ENCODE results near the gene SORBS2. TPM values are rescaled to one million over a fixed set of nuclear protein-coding genes. Genes with fewer than 3 reads are reported as not detected.

Gene SORBS2
- total RNA-seq, 2 experiments from 2014 or later, result not detected

GRCh38 chr4:185597532-185598188, 214.3 kb downstream of the SORBS2 start:
- Histone ChIP-seq H3K36me3 (ENCODE audit: insufficient read depth, low read length) (no peaks in the 10 kb centered on the region), H3K27ac (ENCODE audit: low read depth in 1 of 2, low read length in 2 of 2) (no peak overlapping the region), H3K9me3 (ENCODE audit: control insufficient read depth in 1 of 2, insufficient read depth in 1 of 2, low read length in 2 of 2) (no peaks in the 10 kb centered on the region), H3K27me3 (ENCODE audit: control insufficient read depth in 1 of 2, insufficient read depth in 2 of 2, low read length in 2 of 2) (peaks cover 0 to 4% of the 10 kb centered on the region in 2 experiments), H3K4me3 (ENCODE audit: low read length) (no peak overlapping the region), H3K4me1 (ENCODE audit: insufficient read depth, low read length) (no peaks in the 10 kb centered on the region)
- ChIA-PET POLR2A (interaction anchor here (0.5 to 0.7 kb wide), 3 partner anchors 12 to 1764 kb away, joined by 3 to 4 read pairs (median 3); no protein-coding TSS in a partner anchor), CTCF (interaction anchor here (0.6 to 1.7 kb wide), 16 partner anchors 8 to 558 kb away, joined by 3 to 12 read pairs (median 4); partner anchors contain the start of genes ANKRD37, CCDC110, LRP2BP and UFSP2)
- Mint-ChIP-seq H3K4me1 (ENCODE audit: low read depth) (no peaks in the 10 kb centered on the region), H3K36me3 (ENCODE audit: low read depth) (no peaks in the 10 kb centered on the region), H3K9me3 (no peaks in the 10 kb centered on the region), H3K27ac (no peak overlapping the region), H3K27me3 (peaks cover 33% of the 10 kb centered on the region), H3K4me3 (no peak overlapping the region)
- intact Hi-C loops (cut with DNase I, micrococcal nuclease), result loop anchor here (1.0 to 10.0 kb wide), 7 partner anchors 60 to 559 kb away; partner anchors contain the start of genes CCDC110 (in 2 of the 2), PDLIM3 (in 1 of the 2) and UFSP2 (in 1 of the 2)
- TF ChIP-seq CTCF (IDR thresholded peaks at IDR 0.05), result peak; percentile 99
- peak; percentile 50 to 82 (median 62) for DNase-seq
- peak; percentile 74 for ATAC-seq (ENCODE audit: poor library complexity)

DNA sequence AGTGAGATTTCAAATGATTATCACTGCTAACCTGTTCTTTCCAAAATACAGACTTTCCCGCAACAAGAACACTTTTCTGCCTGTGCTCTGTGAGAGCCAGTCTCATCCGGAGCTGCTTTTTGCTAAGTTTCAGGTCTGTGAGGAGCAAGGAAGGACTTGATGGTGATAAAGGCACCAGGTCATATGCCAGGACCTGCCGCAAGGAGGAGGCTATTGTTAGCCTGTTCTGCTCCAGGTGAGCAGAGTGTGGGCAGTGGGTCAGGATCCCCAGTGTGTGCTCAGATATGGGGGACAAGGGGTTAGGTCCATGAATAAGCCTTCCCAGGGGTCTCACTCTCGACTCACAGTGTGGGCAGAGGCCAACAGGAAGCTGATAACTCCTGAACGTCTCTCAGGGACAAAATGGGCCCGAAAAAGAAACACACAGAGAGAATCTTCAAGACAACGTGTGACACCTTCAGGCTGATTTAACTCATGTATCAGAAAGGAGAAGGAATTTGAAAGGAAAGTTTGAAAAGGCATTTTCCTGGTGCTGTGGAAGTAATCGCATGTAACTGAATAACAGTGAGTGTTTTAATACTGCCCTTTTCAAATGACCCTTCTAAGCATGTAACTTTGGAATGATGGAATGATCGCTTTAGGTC, 219.0 kb downstream of the SORBS2 start:
- Histone ChIP-seq H3K27me3 (ENCODE audit: control insufficient read depth in 1 of 2, insufficient read depth in 2 of 2, low read length in 2 of 2) (peaks cover 5 to 19% of the 10 kb centered on the region in 2 experiments), H3K4me3 (ENCODE audit: low read length) (no peak overlapping the region), H3K36me3 (ENCODE audit: insufficient read depth, low read length) (no peaks in the 10 kb centered on the region), H3K9me3 (ENCODE audit: control insufficient read depth in 1 of 2, insufficient read depth in 1 of 2, low read length in 2 of 2) (no peaks in the 10 kb centered on the region), H3K4me1 (ENCODE audit: insufficient read depth, low read length) (peaks cover under 1% of the 10 kb centered on the region), H3K27ac (ENCODE audit: low read depth in 1 of 2, low read length in 2 of 2) (no peak overlapping the region)
- TF ChIP-seq CTCF (IDR thresholded peaks at IDR 0.05), result no peak
- Mint-ChIP-seq H3K9me3 (no peaks in the 10 kb centered on the region), H3K4me1 (ENCODE audit: low read depth) (peaks cover under 1% of the 10 kb centered on the region), H3K27me3 (peaks cover 47% of the 10 kb centered on the region), H3K27ac (no peak overlapping the region), H3K4me3 (no peak overlapping the region), H3K36me3 (ENCODE audit: low read depth) (no peaks in the 10 kb centered on the region)
- ChIA-PET CTCF (no interaction called here), POLR2A (interaction anchor here (0.8 kb wide), 1 partner anchor 601 kb away, joined by 3 read pairs; no protein-coding TSS in a partner anchor)
- DNase-seq, result no peak
- ATAC-seq (ENCODE audit: poor library complexity), result no peak
- intact Hi-C loops (cut with DNase I, micrococcal nuclease), result loop anchor here (10.0 kb wide), 2 partner anchors 168 to 408 kb away; partner anchors contain the start of gene UFSP2 (in 1 of the 2)

- H3K9me3 ChIP-seq (ENCODE audit: control insufficient read depth in 1 of 2, insufficient read depth in 1 of 2, low read length in 2 of 2), result no peaks in the 10 kb centered on the region
- Mint-ChIP-seq H3K27me3 (peaks cover 47% of the 10 kb centered on the region), H3K4me3 (no peak overlapping the region), H3K4me1 (ENCODE audit: low read depth) (peaks cover 6% of the 10 kb centered on the region), H3K27ac (no peak overlapping the region), H3K9me3 (no peaks in the 10 kb centered on the region), H3K36me3 (ENCODE audit: low read depth) (no peaks in the 10 kb centered on the region)
- CTCF ChIA-PET, result no interaction called here
- no peak for TF ChIP-seq CTCF (IDR thresholded peaks at IDR 0.05)
- no peak overlapping the region for H3K4me3 ChIP-seq (ENCODE audit: low read length)
- POLR2A ChIA-PET, result interaction anchor here (0.8 kb wide), 1 partner anchor 601 kb away, joined by 3 read pairs; no protein-coding TSS in a partner anchor
- no peak overlapping the region for H3K27ac ChIP-seq (ENCODE audit: low read depth in 1 of 2, low read length in 2 of 2)
- H3K4me1 ChIP-seq (ENCODE audit: insufficient read depth, low read length), result peaks cover 6% of the 10 kb centered on the region
- DNase-seq (no peak), ATAC-seq (ENCODE audit: poor library complexity) (no peak)
- intact Hi-C loops (cut with DNase I, micrococcal nuclease), result loop anchor here (10.0 kb wide), 2 partner anchors 168 to 408 kb away; partner anchors contain the start of gene UFSP2 (in 1 of the 2)
- no peaks in the 10 kb centered on the region for H3K36me3 ChIP-seq (ENCODE audit: insufficient read depth, low read length)
- H3K27me3 ChIP-seq (ENCODE audit: control insufficient read depth in 1 of 2, insufficient read depth in 2 of 2, low read length in 2 of 2), result peaks cover 10 to 24% of the 10 kb centered on the region in 2 experiments
Measured at GRCh38 chr4:185592438-185592837, 219.6 kb downstream of the SORBS2 start.
